ENCODE measurements around the gene WDR20. TPM values are rescaled to one million over a fixed set of nuclear protein-coding genes. Genes with fewer than 3 reads are reported as not detected.

Gene WDR20
- total RNA-seq, 1 experiment from 2014 or later = 21.6 TPM

Other genes with a start within 250 kb of the WDR20 start
- gene DYNC1H1, start 175.3 kb upstream of the WDR20 start, total RNA-seq (2014; rRNA removed; shearing (Covaris generic)) = 406 and 409 TPM in 2 replicates
- 341 and 404 TPM in 2 replicates for gene HSP90AA1, start 52.9 kb upstream of the WDR20 start, total RNA-seq (2014; rRNA removed; shearing (Covaris generic))
- 34.5 and 36.6 TPM in 2 replicates for gene MOK, start 165.3 kb downstream of the WDR20 start, total RNA-seq (2014; rRNA removed; shearing (Covaris generic))
- gene ZNF839, start 179.8 kb downstream of the WDR20 start, total RNA-seq (2014; rRNA removed; shearing (Covaris generic)) = 8.0 and 12.5 TPM in 2 replicates
- 94.3 and 105 TPM in 2 replicates for gene CINP, start 223.0 kb downstream of the WDR20 start, total RNA-seq (2014; rRNA removed; shearing (Covaris generic))
- 9.0 and 9.1 TPM in 2 replicates for gene TECPR2, start 223.0 kb downstream of the WDR20 start, total RNA-seq (2014; rRNA removed; shearing (Covaris generic))